HFFc6 (cell line): ENCODE results near the gene OFD1. TPM values are rescaled to one million over a fixed set of nuclear protein-coding genes. Genes with fewer than 3 reads are reported as not detected.
A peak's percentile ranks its signal among the peaks of the same experiment; 100 is the strongest.

Experiments used
- DNase-seq: peaks from one replicate; pipeline ENCODE4 v3.0.0-alpha.2; 2018
- H3K27ac Mint-ChIP-seq: 2 replicates; pipeline ENCODE4 v1.8.0; 2020; ENCODE audit warnings: mild to moderate bottlenecking, mixed read lengths
- H3K27me3 Mint-ChIP-seq: 2 replicates; pipeline ENCODE4 v1.8.0; 2021; ENCODE audit warnings: mild to moderate bottlenecking, moderate library complexity, mixed read lengths; ENCODE audit not compliant: insufficient read depth
- H3K36me3 Mint-ChIP-seq: 2 replicates; pipeline ENCODE4 v1.8.0; 2021; ENCODE audit warnings: low read depth, mixed read lengths
- H3K4me1 Mint-ChIP-seq: 2 replicates; pipeline ENCODE4 v1.8.0; 2020; ENCODE audit warnings: low read depth, mixed read lengths
- H3K4me3 Mint-ChIP-seq: 2 replicates; pipeline ENCODE4 v1.8.0; 2020; ENCODE audit warnings: mild to moderate bottlenecking, moderate library complexity, mixed read lengths
- H3K9me3 Mint-ChIP-seq: 2 replicates; pipeline ENCODE4 v1.8.0; 2020; ENCODE audit warnings: mild to moderate bottlenecking, mixed read lengths
- CTCF ChIP-seq: fragments of 200-600 bp; sonication (generic); IDR thresholded peaks from 2 replicates; pipeline ENCODE4 v1.5.0; 2021; ENCODE audit warnings: antibody characterized with exemption, mild to moderate bottlenecking
- total RNA-seq, 6 experiments: library from RNA; stranded (reverse); fragmentation: NEBNext Ultra II Directional; extraction: Animal tissue kit (Norgen Biotek cat#: 25700); gene quantifications; 2 replicates in 1 of 6; 3 replicates in 5 of 6; pipeline ENCODE4 v1.2.3, GENCODE V29; 2021

Gene OFD1
- total RNA-seq, 6 experiments from 2014 or later = 9.1 to 11.0 (median 10.1) TPM

GRCh38 chrX:13732246-13733067 is 2.1 kb upstream of the OFD1 start:
- peak overlapping the region; percentile 59 for H3K27ac Mint-ChIP-seq

GRCh38 chrX:13733506-13733905 is 1.0 kb upstream of the OFD1 start:
- no peak for DNase-seq
- peaks cover 31% of the 10 kb centered on the region for H3K4me1 Mint-ChIP-seq
- peak overlapping the region; percentile 79 for H3K27ac Mint-ChIP-seq
- H3K4me3 Mint-ChIP-seq = peak overlapping the region; percentile 91
- peaks cover 4% of the 10 kb centered on the region; the same call in 1 of the 2 replicates for H3K9me3 Mint-ChIP-seq
- no peaks in the 10 kb centered on the region for H3K27me3 Mint-ChIP-seq
- peaks cover 21% of the 10 kb centered on the region; the same call in 1 of the 2 replicates for H3K36me3 Mint-ChIP-seq
- TF ChIP-seq CTCF = no peak

More at GRCh38 chrX:13732246-13733067, 2.1 kb upstream of the OFD1 start:
- H3K27me3 Mint-ChIP-seq = no peaks in the 10 kb centered on the region
- H3K9me3 Mint-ChIP-seq = peaks cover 4% of the 10 kb centered on the region; the same call in 1 of the 2 replicates
- no peak for DNase-seq
- peaks cover 33% of the 10 kb centered on the region for H3K4me1 Mint-ChIP-seq
- no peak for TF ChIP-seq CTCF
- peak overlapping the region; percentile 91 for H3K4me3 Mint-ChIP-seq
- H3K36me3 Mint-ChIP-seq = peaks cover 32% of the 10 kb centered on the region

- H3K4me3 Mint-ChIP-seq = no peak overlapping the region
- DNase-seq = no peak
- H3K27ac Mint-ChIP-seq = no peak overlapping the region
- no peaks in the 10 kb centered on the region for H3K9me3 Mint-ChIP-seq
- H3K4me1 Mint-ChIP-seq = peaks cover 2% of the 10 kb centered on the region
- H3K27me3 Mint-ChIP-seq = no peaks in the 10 kb centered on the region
- no peaks in the 10 kb centered on the region for H3K36me3 Mint-ChIP-seq
- no peak for TF ChIP-seq CTCF
Observed at GRCh38 chrX:13741695-13742094, 7.1 kb downstream of the OFD1 start.

- peaks cover 5% of the 10 kb centered on the region for H3K4me1 Mint-ChIP-seq
- H3K4me3 Mint-ChIP-seq = no peak overlapping the region
- no peak overlapping the region for H3K27ac Mint-ChIP-seq
- TF ChIP-seq CTCF = no peak
- H3K36me3 Mint-ChIP-seq = no peaks in the 10 kb centered on the region
- DNase-seq = no peak
- no peaks in the 10 kb centered on the region for H3K9me3 Mint-ChIP-seq
- H3K27me3 Mint-ChIP-seq = no peaks in the 10 kb centered on the region
Observed at GRCh38 chrX:13742397-13743176, 8.0 kb downstream of the OFD1 start.

GRCh38 chrX:13747836-13748235 is 13.3 kb downstream of the OFD1 start:
- Mint-ChIP-seq H3K27ac (peak overlapping the region; percentile 57), H3K4me1 (peaks cover 15% of the 10 kb centered on the region), H3K4me3 (no peak overlapping the region), H3K36me3 (0 out of 2 replicates have a peak, but pooled peaks cover 1% of the 10 kb centered on the region), H3K27me3 (no peaks in the 10 kb centered on the region), H3K9me3 (no peaks in the 10 kb centered on the region)
- TF ChIP-seq CTCF = peak; percentile 71
- DNase-seq = peak; percentile 51
